ENCODE results near the gene SLMAP. TPM values are rescaled to one million over a fixed set of nuclear protein-coding genes. Genes with fewer than 3 reads are reported as not detected.

The SLMAP gene
- total RNA-seq, 2 donors from 2014 or later: 76.3 to 131 TPM

GRCh38 chr3:57794951-57795350, 38.8 kb downstream of the SLMAP start:
- no peak for DNase-seq (ENCODE audit: low spot score)
- H3K36me3 ChIP-seq: no peaks in the 10 kb centered on the region
- no peaks in the 10 kb centered on the region for H3K4me1 ChIP-seq (replicated peaks)
- no peaks in the 10 kb centered on the region for H3K9me3 ChIP-seq
- no peaks in the 10 kb centered on the region for H3K27me3 ChIP-seq (replicated peaks; ENCODE audit: insufficient read depth)
- TF ChIP-seq CTCF (IDR thresholded peaks at IDR 0.05): no peak
- no peak overlapping the region for H3K27ac ChIP-seq
- no peak overlapping the region for H3K4me3 ChIP-seq
- 98% methylated on average over 6 of the region's 6 CpGs for WGBS
- intact Hi-C loops (cut with DNase I): no loop called here

GRCh38 chr3:57796261-57796660, 40.2 kb downstream of the SLMAP start:
- TF ChIP-seq POLR2A (IDR thresholded peaks at IDR 0.05) (no peak), CTCF (IDR thresholded peaks at IDR 0.05) (no peak), POLR2AphosphoS5 (IDR thresholded peaks at IDR 0.05) (no peak)
- no peaks in the 10 kb centered on the region for H3K36me3 ChIP-seq

GRCh38 chr3:57797701-57798487, 41.8 kb downstream of the SLMAP start:
- no peak for DNase-seq (ENCODE audit: low spot score)
- TF ChIP-seq POLR2A (IDR thresholded peaks at IDR 0.05): no peak
- no peak for TF ChIP-seq POLR2AphosphoS5 (IDR thresholded peaks at IDR 0.05)
- no peak for TF ChIP-seq CTCF (IDR thresholded peaks at IDR 0.05)
- Histone ChIP-seq H3K4me3 (no peak overlapping the region), H3K27me3 (replicated peaks; ENCODE audit: insufficient read depth) (no peaks in the 10 kb centered on the region), H3K4me1 (replicated peaks) (no peaks in the 10 kb centered on the region), H3K36me3 (no peaks in the 10 kb centered on the region), H3K27ac (no peak overlapping the region), H3K9me3 (no peaks in the 10 kb centered on the region)
- intact Hi-C loops (cut with DNase I): no loop called here
- WGBS: 88% methylated on average over 3 of the region's 3 CpGs

More at GRCh38 chr3:57796261-57796660, 40.2 kb downstream of the SLMAP start:
- H3K27ac ChIP-seq: no peak overlapping the region
- WGBS: 50% methylated on average over 4 of the region's 4 CpGs
- no peaks in the 10 kb centered on the region for H3K4me1 ChIP-seq (replicated peaks)
- no peak overlapping the region for H3K4me3 ChIP-seq
- H3K27me3 ChIP-seq (replicated peaks; ENCODE audit: insufficient read depth): no peaks in the 10 kb centered on the region
- no peaks in the 10 kb centered on the region for H3K9me3 ChIP-seq
- intact Hi-C loops (cut with DNase I): no loop called here
- DNase-seq (ENCODE audit: low spot score): no peak

- DNase-seq (ENCODE audit: low spot score): peak; percentile 20
- Histone ChIP-seq H3K27me3 (replicated peaks; ENCODE audit: insufficient read depth) (no peaks in the 10 kb centered on the region), H3K4me1 (replicated peaks) (no peaks in the 10 kb centered on the region), H3K4me3 (no peak overlapping the region), H3K27ac (no peak overlapping the region), H3K36me3 (no peaks in the 10 kb centered on the region), H3K9me3 (no peaks in the 10 kb centered on the region)
- WGBS: 11% methylated on average over 3 of the region's 3 CpGs
- intact Hi-C loops (cut with DNase I): no loop called here
- TF ChIP-seq POLR2AphosphoS5 (IDR thresholded peaks at IDR 0.05): peak; percentile 41
- TF ChIP-seq POLR2A (IDR thresholded peaks at IDR 0.05): no peak
Measured at GRCh38 chr3:57803647-57804081, 47.6 kb downstream of the SLMAP start.

GRCh38 chr3:57805266-57805665, 49.2 kb downstream of the SLMAP start:
- no peak for TF ChIP-seq CTCF (IDR thresholded peaks at IDR 0.05)
- TF ChIP-seq POLR2AphosphoS5 (IDR thresholded peaks at IDR 0.05): no peak
- no peak for TF ChIP-seq POLR2A (IDR thresholded peaks at IDR 0.05)
- intact Hi-C loops (cut with DNase I): no loop called here
- no peaks in the 10 kb centered on the region for H3K27me3 ChIP-seq (replicated peaks; ENCODE audit: insufficient read depth)
- no peaks in the 10 kb centered on the region for H3K9me3 ChIP-seq
- no peak overlapping the region for H3K4me3 ChIP-seq
- 93% methylated on average over 1 of the region's 1 CpG for WGBS
- no peaks in the 10 kb centered on the region for H3K4me1 ChIP-seq (replicated peaks)
- no peak for DNase-seq (ENCODE audit: low spot score)
- H3K36me3 ChIP-seq: no peaks in the 10 kb centered on the region
- H3K27ac ChIP-seq: no peak overlapping the region

All from prostate gland (tissue), 2 donors.